OCI-LY3 (cell line): ENCODE results near the gene HSD11B2.

Experiments
- H2AFZ ChIP-seq: fragments of 200-600, 300-600 bp; shearing (Covaris generic); 2 replicates; pipeline ENCODE4 v1.6.0; 2014; ENCODE audit warnings: antibody characterized with exemption, low read depth, low read length
- H3K27ac ChIP-seq: fragments of 200-600, 300-600 bp; sonication (generic); 2 replicates; pipeline ENCODE4 v1.5.1; 2014; ENCODE audit warnings: mild to moderate bottlenecking, low read length, moderate library complexity, mixed read lengths
- H3K27me3 ChIP-seq: fragments of 200-600, 300-600 bp; sonication (generic); 2 replicates; pipeline ENCODE4 v1.6.1; 2014; ENCODE audit warnings: low read depth, low read length, mixed read lengths
- H3K36me3 ChIP-seq: fragments of 200-600, 300-600 bp; sonication (generic); replicated peaks from 2 replicates; pipeline ENCODE3; 2014; ENCODE audit warnings: low read depth, low read length, mixed read lengths
- H3K4me1 ChIP-seq: fragments of 300-600, 200-600 bp; sonication (generic); 2 replicates; pipeline ENCODE4 v1.6.1; 2014; ENCODE audit warnings: low read length, mixed read lengths
- H3K4me2 ChIP-seq: fragments of 200-600, 300-600 bp; sonication (generic); 2 replicates; pipeline ENCODE4 v1.6.1; 2014; ENCODE audit warnings: low read length, mixed read lengths
- H3K4me3 ChIP-seq: fragments of 300-600, 200-600 bp; sonication (generic); 2 replicates; pipeline ENCODE4 v1.5.1; 2014; ENCODE audit warnings: antibody characterized with exemption, mild to moderate bottlenecking, low read length, moderate library complexity
- H3K79me2 ChIP-seq: fragments of 300-600, 200-600 bp; shearing (Covaris generic); 2 replicates; pipeline ENCODE4 v1.6.1; 2014; ENCODE audit warnings: mild to moderate bottlenecking, low read length, mixed read lengths
- H3K9ac ChIP-seq: fragments of 300-600, 200-600 bp; shearing (Covaris generic); 2 replicates; pipeline ENCODE4 v1.6.0; 2014; ENCODE audit warnings: mild to moderate bottlenecking, low read length, moderate library complexity
- H3K9me3 ChIP-seq: fragments of 200-600, 300-600 bp; shearing (Covaris generic); 2 replicates; pipeline ENCODE4 v1.6.1; 2014; ENCODE audit warnings: low read length, mixed read lengths; ENCODE audit not compliant: insufficient read depth
- H4K20me1 ChIP-seq: fragments of 200-600, 300-600 bp; sonication (generic); 2 replicates; pipeline ENCODE4 v1.6.1; 2016; ENCODE audit warnings: low read length, mixed read lengths; ENCODE audit not compliant: insufficient read depth
- CTCF ChIP-seq: fragments of 200-600, 300-600 bp; sonication (generic); IDR thresholded peaks from 2 replicates; pipeline ENCODE4 v1.5.1; 2014; ENCODE audit warnings: antibody characterized with exemption, low read length, low read depth
- EZH2phosphoT487 ChIP-seq: fragments of 200-600 bp; shearing (Covaris generic); IDR thresholded peaks from 2 replicates; pipeline ENCODE4 v1.6.1; 2018; ENCODE audit warnings: antibody characterized with exemption, mixed run types, low read depth

The HSD11B2 gene

GRCh38 chr16:67463691-67464090, 32.8 kb downstream of the HSD11B2 start:
- Histone ChIP-seq H3K27me3 (no peaks in the 10 kb centered on the region), H3K36me3 (no peaks in the 10 kb centered on the region), H2AFZ (no peak overlapping the region), H3K27ac (no peak overlapping the region), H3K4me3 (no peak overlapping the region), H3K79me2 (peaks cover 23% of the 10 kb centered on the region; the same call in 1 of the 2 replicates), H3K9ac (no peak overlapping the region), H3K4me2 (no peak overlapping the region), H3K4me1 (peaks cover 6% of the 10 kb centered on the region), H4K20me1 (peaks cover 65% of the 10 kb centered on the region), H3K9me3 (no peaks in the 10 kb centered on the region)
- TF ChIP-seq EZH2phosphoT487 (no peak), CTCF (no peak)

- Histone ChIP-seq H4K20me1 (peaks cover 61% of the 10 kb centered on the region), H2AFZ (no peak overlapping the region), H3K9ac (no peak overlapping the region), H3K79me2 (peaks cover 26% of the 10 kb centered on the region; the same call in 1 of the 2 replicates), H3K27ac (no peak overlapping the region), H3K27me3 (no peaks in the 10 kb centered on the region), H3K4me2 (no peak overlapping the region), H3K9me3 (no peaks in the 10 kb centered on the region), H3K36me3 (no peaks in the 10 kb centered on the region), H3K4me1 (peaks cover 6% of the 10 kb centered on the region), H3K4me3 (no peak overlapping the region)
- no peak for TF ChIP-seq EZH2phosphoT487
- TF ChIP-seq CTCF: no peak
These were observed 33.6 kb downstream of the HSD11B2 start for GRCh38 chr16:67464565-67464964.

- Histone ChIP-seq H3K4me1 (peaks cover 6% of the 10 kb centered on the region), H3K4me3 (no peak overlapping the region), H3K4me2 (no peak overlapping the region), H2AFZ (no peak overlapping the region), H3K27me3 (no peaks in the 10 kb centered on the region), H3K9ac (no peak overlapping the region), H3K27ac (no peak overlapping the region), H3K79me2 (peaks cover 36% of the 10 kb centered on the region), H4K20me1 (peaks cover 59% of the 10 kb centered on the region), H3K9me3 (no peaks in the 10 kb centered on the region), H3K36me3 (no peaks in the 10 kb centered on the region)
- TF ChIP-seq EZH2phosphoT487 (no peak), CTCF (no peak)
These were observed 35.7 kb downstream of the HSD11B2 start for GRCh38 chr16:67466581-67466980.

GRCh38 chr16:67468731-67469130, 37.8 kb downstream of the HSD11B2 start:
- H3K9ac ChIP-seq: no peak overlapping the region
- peaks cover 61% of the 10 kb centered on the region for H4K20me1 ChIP-seq
- H3K27me3 ChIP-seq: no peaks in the 10 kb centered on the region
- no peaks in the 10 kb centered on the region for H3K36me3 ChIP-seq
- TF ChIP-seq EZH2phosphoT487 (no peak), CTCF (no peak)
- H3K4me1 ChIP-seq: peaks cover 6% of the 10 kb centered on the region
- no peak overlapping the region for H2AFZ ChIP-seq
- H3K79me2 ChIP-seq: peaks cover 48% of the 10 kb centered on the region
- no peak overlapping the region for H3K4me2 ChIP-seq
- no peak overlapping the region for H3K4me3 ChIP-seq
- no peaks in the 10 kb centered on the region for H3K9me3 ChIP-seq
- no peak overlapping the region for H3K27ac ChIP-seq
